Endothelial cell of umbilical vein (primary cell): ENCODE data around the gene NCS1.
"Not testable (repeated sequence)": the region's sequence is repeated elsewhere in the genome, so short reads cannot be mapped to it uniquely, and the experiment has no call there.

ENCODE experiments used
- EZH2 ChIP-seq: IDR thresholded peaks from 2 replicates; pipeline ENCODE4 v1.6.1; 2012; ENCODE audit warnings: borderline replicate concordance, low read depth, mild to moderate bottlenecking, moderate library complexity, low read length, inconsistent platforms; ENCODE audit not compliant: severe bottlenecking
- FOS ChIP-seq: IDR thresholded peaks from 2 replicates; pipeline ENCODE4 v1.6.1; 2011; ENCODE audit warnings: mild to moderate bottlenecking, low read length, moderate library complexity, borderline replicate concordance; ENCODE audit not compliant: insufficient read depth
- JUN ChIP-seq: IDR thresholded peaks from 2 replicates; pipeline ENCODE4 v1.6.1; 2011; ENCODE audit warnings: borderline replicate concordance, low read depth; ENCODE audit not compliant: insufficient read length, insufficient read depth
- MYC ChIP-seq: IDR thresholded peaks from one replicate; pipeline ENCODE4 v1.6.1; 2011; ENCODE audit warnings: mild to moderate bottlenecking, low read depth, low read length
- POLR2A ChIP-seq: IDR thresholded peaks from 2 replicates; pipeline ENCODE4 v1.6.1; 2012; ENCODE audit warnings: low read depth, mild to moderate bottlenecking, control low read depth, low read length
- POLR2AphosphoS5 ChIP-seq: IDR thresholded peaks from 2 replicates; pipeline ENCODE4 v1.6.1; 2012; ENCODE audit warnings: low read depth, mild to moderate bottlenecking, control low read depth, low read length, moderate library complexity; ENCODE audit not compliant: insufficient read depth
- TF ChIP-seq, protein P1 (sequence below), 2 donors: IDR thresholded peaks; 1 replicate in 1 of 2; 2 replicates in 1 of 2; pipeline ENCODE4 v1.5.1; 2011; ENCODE audit warnings: low read length in 2 of 2, mild to moderate bottlenecking in 2 of 2, moderate library complexity in 2 of 2, control low read depth in 1 of 2, inconsistent platforms in 1 of 2, low read depth in 1 of 2; ENCODE audit not compliant: insufficient read depth in 1 of 2; ENCODE audit errors: extremely low read depth in 1 of 2
- TF ChIP-seq, protein P2 (sequence below): IDR thresholded peaks from 2 replicates; pipeline ENCODE4 v1.6.1; 2011; ENCODE audit not compliant: insufficient read depth, insufficient read length

DNA sequence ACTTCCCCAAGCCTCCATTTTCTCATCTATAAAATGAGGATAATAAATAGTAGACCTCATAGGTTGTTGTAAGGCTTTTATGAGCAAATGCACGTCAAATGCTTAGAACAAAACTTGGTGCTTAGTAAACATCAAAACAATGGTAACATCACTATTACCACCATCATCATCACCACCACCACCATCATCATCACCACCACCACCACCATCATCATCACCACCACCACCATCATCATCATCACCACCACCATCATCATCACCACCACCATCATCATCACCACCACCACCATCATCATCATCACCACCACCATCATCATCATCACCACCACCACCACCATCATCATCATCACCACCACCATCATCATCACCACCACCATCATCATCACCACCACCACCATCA lies 105.3 kb downstream of the NCS1 start:
- TF ChIP-seq, protein P1, sequence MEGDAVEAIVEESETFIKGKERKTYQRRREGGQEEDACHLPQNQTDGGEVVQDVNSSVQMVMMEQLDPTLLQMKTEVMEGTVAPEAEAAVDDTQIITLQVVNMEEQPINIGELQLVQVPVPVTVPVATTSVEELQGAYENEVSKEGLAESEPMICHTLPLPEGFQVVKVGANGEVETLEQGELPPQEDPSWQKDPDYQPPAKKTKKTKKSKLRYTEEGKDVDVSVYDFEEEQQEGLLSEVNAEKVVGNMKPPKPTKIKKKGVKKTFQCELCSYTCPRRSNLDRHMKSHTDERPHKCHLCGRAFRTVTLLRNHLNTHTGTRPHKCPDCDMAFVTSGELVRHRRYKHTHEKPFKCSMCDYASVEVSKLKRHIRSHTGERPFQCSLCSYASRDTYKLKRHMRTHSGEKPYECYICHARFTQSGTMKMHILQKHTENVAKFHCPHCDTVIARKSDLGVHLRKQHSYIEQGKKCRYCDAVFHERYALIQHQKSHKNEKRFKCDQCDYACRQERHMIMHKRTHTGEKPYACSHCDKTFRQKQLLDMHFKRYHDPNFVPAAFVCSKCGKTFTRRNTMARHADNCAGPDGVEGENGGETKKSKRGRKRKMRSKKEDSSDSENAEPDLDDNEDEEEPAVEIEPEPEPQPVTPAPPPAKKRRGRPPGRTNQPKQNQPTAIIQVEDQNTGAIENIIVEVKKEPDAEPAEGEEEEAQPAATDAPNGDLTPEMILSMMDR (IDR thresholded peaks at IDR 0.05; ENCODE audit: extremely low read depth in 1 of 2, insufficient read depth in 1 of 2, low read depth in 1 of 2, low read length in 2 of 2) = not testable (repeated sequence)
- TF ChIP-seq POLR2A, JUN, POLR2AphosphoS5, MYC, EZH2, FOS: not testable (repeated sequence)
- TF ChIP-seq, protein P2, sequence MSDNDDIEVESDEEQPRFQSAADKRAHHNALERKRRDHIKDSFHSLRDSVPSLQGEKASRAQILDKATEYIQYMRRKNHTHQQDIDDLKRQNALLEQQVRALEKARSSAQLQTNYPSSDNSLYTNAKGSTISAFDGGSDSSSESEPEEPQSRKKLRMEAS = not testable (repeated sequence)
